HL-60 (cell line): ENCODE data around the gene ATP10B.

ENCODE experiments used
- DNase-seq, 2 experiments: peaks; one replicate each; pipeline ENCODE4 v3.0.0-alpha.2; 2010 to 2020; ENCODE audit warnings: low read depth in 1 of 2, low spot score in 1 of 2
- H3K27ac ChIP-seq: fragments of 250-450 bp; sonication (Bioruptor Pico); replicated peaks from 2 replicates; pipeline ENCODE4 v1.5.1; 2020; ENCODE audit warnings: mild to moderate bottlenecking, moderate library complexity
- H3K27me3 ChIP-seq: fragments of 250-450 bp; sonication (Bioruptor Pico); 2 replicates; pipeline ENCODE4 v1.5.1; 2021; ENCODE audit warnings: mild to moderate bottlenecking, moderate library complexity; ENCODE audit not compliant: insufficient read depth, poor library complexity, severe bottlenecking
- H3K4me3 ChIP-seq: replicated peaks from 2 replicates; pipeline ENCODE4 v1.5.1; 2011; ENCODE audit warnings: mild to moderate bottlenecking, control low read depth, low read length; ENCODE audit not compliant: insufficient read depth
- CTCF ChIP-seq: IDR thresholded peaks from one replicate; pipeline ENCODE4 v1.5.1; 2011; ENCODE audit warnings: low read length, control low read depth, inconsistent platforms; ENCODE audit not compliant: insufficient read depth
- GABPA ChIP-seq: IDR thresholded peaks from 2 replicates; pipeline ENCODE4 v1.6.1; 2012; ENCODE audit warnings: low read depth
- POLR2AphosphoS5 ChIP-seq: IDR thresholded peaks from 2 replicates; pipeline ENCODE4 v1.6.1; 2012; ENCODE audit warnings: low read depth
- REST ChIP-seq: IDR thresholded peaks from 2 replicates; pipeline ENCODE4 v1.6.1; 2012; ENCODE audit warnings: low read depth; ENCODE audit not compliant: insufficient replicate concordance
- SPI1 ChIP-seq: IDR thresholded peaks from 2 replicates; pipeline ENCODE4 v1.6.1; 2012; ENCODE audit warnings: low read depth, mild to moderate bottlenecking, borderline replicate concordance

Gene ATP10B

GRCh38 chr5:160703547-160704189 lies 148.3 kb downstream of the ATP10B start:
- DNase-seq: no peak
- no peak overlapping the region for H3K4me3 ChIP-seq
- H3K27me3 ChIP-seq: no peaks in the 10 kb centered on the region
- no peak for TF ChIP-seq REST
- no peak for TF ChIP-seq POLR2AphosphoS5
- no peak for TF ChIP-seq CTCF
- no peak for TF ChIP-seq SPI1
- no peak for TF ChIP-seq GABPA
- no peak overlapping the region for H3K27ac ChIP-seq

- no peak overlapping the region for H3K27ac ChIP-seq
- no peaks in the 10 kb centered on the region for H3K27me3 ChIP-seq
- peak in 1 of 2 experiments; percentile 56 for DNase-seq
- TF ChIP-seq POLR2AphosphoS5: no peak
- no peak for TF ChIP-seq REST
- no peak overlapping the region for H3K4me3 ChIP-seq
Observed at GRCh38 chr5:160702934-160703333, 149.1 kb downstream of the ATP10B start.

- Histone ChIP-seq H3K27ac (no peak overlapping the region), H3K27me3 (no peaks in the 10 kb centered on the region), H3K4me3 (no peak overlapping the region)
- no peak for TF ChIP-seq CTCF
- TF ChIP-seq SPI1: no peak
- no peak for TF ChIP-seq REST
- TF ChIP-seq POLR2AphosphoS5: no peak
- no peak for TF ChIP-seq GABPA
- peak in 1 of 2 experiments; percentile 69 for DNase-seq
Observed at GRCh38 chr5:160702311-160702803, 149.7 kb downstream of the ATP10B start.
